Loucy (cell line): ENCODE data around the gene GFY.

Experiments
- EZH2phosphoT487 ChIP-seq: fragments of 200-600 bp; IDR thresholded peaks from 2 replicates; pipeline ENCODE4 v1.6.1; 2018; ENCODE audit warnings: antibody characterized with exemption, mild to moderate bottlenecking, moderate library complexity, borderline replicate concordance
- TF ChIP-seq, protein P1 (sequence below): fragments of 200-600 bp; sonication (generic); conservative IDR thresholded peaks from 2 replicates; pipeline ENCODE4 v1.5.1; 2014; ENCODE audit warnings: mild to moderate bottlenecking, antibody characterized with exemption, low read length

- TF ChIP-seq, protein P1, sequence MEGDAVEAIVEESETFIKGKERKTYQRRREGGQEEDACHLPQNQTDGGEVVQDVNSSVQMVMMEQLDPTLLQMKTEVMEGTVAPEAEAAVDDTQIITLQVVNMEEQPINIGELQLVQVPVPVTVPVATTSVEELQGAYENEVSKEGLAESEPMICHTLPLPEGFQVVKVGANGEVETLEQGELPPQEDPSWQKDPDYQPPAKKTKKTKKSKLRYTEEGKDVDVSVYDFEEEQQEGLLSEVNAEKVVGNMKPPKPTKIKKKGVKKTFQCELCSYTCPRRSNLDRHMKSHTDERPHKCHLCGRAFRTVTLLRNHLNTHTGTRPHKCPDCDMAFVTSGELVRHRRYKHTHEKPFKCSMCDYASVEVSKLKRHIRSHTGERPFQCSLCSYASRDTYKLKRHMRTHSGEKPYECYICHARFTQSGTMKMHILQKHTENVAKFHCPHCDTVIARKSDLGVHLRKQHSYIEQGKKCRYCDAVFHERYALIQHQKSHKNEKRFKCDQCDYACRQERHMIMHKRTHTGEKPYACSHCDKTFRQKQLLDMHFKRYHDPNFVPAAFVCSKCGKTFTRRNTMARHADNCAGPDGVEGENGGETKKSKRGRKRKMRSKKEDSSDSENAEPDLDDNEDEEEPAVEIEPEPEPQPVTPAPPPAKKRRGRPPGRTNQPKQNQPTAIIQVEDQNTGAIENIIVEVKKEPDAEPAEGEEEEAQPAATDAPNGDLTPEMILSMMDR: no peak
- no peak for TF ChIP-seq EZH2phosphoT487
Measured at GRCh38 chr19:49387936-49388372, 37.2 kb upstream of the GFY start, which contains the start of gene KASH5.
